PC-3 (cell line): Measurements from ENCODE around the gene TP53AIP1.

Source experiments
- CTCF ChIP-seq: fragments of 300-600 bp; sonication (generic); conservative IDR thresholded peaks from 2 replicates; pipeline ENCODE4 v1.5.1; 2017; ENCODE audit warnings: antibody characterized with exemption, low read depth, mild to moderate bottlenecking, low read length
- EZH2phosphoT487 ChIP-seq: fragments of 300-600 bp; sonication (generic); IDR thresholded peaks from 2 replicates; pipeline ENCODE4 v1.6.1; 2018; ENCODE audit warnings: mild to moderate bottlenecking, antibody characterized with exemption, low read length, borderline replicate concordance

GRCh38 chr11:128914216-128915148 lies 28.2 kb downstream of the TP53AIP1 start:
- TF ChIP-seq CTCF (no peak), EZH2phosphoT487 (no peak)
